Heart left ventricle (tissue), 13 donors: ENCODE measurements around the gene CKLF.

Experiments used
- POLR2A ChIP-seq, 2 donors: fragments of 450-650 bp; IDR thresholded peaks; one replicate each; pipeline ENCODE4 v1.6.1; 2017; ENCODE audit warnings: antibody characterized with exemption in 2 of 2, mild to moderate bottlenecking in 2 of 2, moderate library complexity in 2 of 2
- TF ChIP-seq, protein P1 (sequence below), 12 donors: fragments of 200-600 bp; sonication (generic) in 4 of 12; IDR thresholded peaks; one replicate each; pipeline versions ENCODE4 v1.5.0 to v1.8.0; 2018 to 2022; ENCODE audit warnings: antibody characterized with exemption in 12 of 12, mild to moderate bottlenecking in 5 of 12
- donor health status: ischemic (EF 13 %, LVEDD 7.1; RV severe dilation, severe dysfunction).
- donor health status: DM: no; HTN: yes; CAD: no.
- donor health status: DM: no; HTN: no; CAD: no.
- donor health status: ischemic (EF 25% LVEDD 6.9; RV normal size, moderate dysfunction).
- donor health status: ischemic (EF 25% LVEDD 5.7; RV mildly dilated, moderate dysfunction).
- donor health status: ischemic (EF 35%, LVEDD 5.7; RV mildly dilated, moderate dysfunction).
- donor health status: nonischemic (EF 11% LVEDD 7.7; RV severe dilation, severe dysfunction).
- donor health status: DM: yes; HTN: yes; CAD: no.
- donor health status: PGD.
- donor health status: ischemic (EF 29% LVEDD 5.4; RV normal size, mild dysfunction).
- donor health status: nonischemic (EF 23%, LVEDD 6.1; RV moderate dilation, normal function).

DNA sequence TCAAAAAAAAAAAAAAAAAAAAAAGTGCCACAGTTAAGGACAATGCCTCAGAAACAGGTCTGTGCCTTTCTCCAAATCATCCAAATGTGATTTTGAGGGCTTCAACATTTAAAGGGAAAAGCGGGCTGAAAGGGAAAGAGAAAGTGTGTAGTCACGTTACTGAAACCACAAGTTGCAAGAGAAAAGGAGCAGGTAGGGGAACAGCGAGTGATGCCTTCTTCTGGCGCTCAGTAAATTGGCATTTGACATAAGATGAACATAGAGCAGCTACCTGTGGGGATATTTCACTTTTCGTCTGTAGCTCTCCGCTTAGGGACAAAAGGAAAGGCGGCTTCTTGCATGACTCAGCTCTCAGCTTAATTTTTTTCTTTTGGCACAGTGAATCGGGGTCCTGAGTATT lies 37.9 kb downstream of the CKLF start:
- TF ChIP-seq, protein P1, sequence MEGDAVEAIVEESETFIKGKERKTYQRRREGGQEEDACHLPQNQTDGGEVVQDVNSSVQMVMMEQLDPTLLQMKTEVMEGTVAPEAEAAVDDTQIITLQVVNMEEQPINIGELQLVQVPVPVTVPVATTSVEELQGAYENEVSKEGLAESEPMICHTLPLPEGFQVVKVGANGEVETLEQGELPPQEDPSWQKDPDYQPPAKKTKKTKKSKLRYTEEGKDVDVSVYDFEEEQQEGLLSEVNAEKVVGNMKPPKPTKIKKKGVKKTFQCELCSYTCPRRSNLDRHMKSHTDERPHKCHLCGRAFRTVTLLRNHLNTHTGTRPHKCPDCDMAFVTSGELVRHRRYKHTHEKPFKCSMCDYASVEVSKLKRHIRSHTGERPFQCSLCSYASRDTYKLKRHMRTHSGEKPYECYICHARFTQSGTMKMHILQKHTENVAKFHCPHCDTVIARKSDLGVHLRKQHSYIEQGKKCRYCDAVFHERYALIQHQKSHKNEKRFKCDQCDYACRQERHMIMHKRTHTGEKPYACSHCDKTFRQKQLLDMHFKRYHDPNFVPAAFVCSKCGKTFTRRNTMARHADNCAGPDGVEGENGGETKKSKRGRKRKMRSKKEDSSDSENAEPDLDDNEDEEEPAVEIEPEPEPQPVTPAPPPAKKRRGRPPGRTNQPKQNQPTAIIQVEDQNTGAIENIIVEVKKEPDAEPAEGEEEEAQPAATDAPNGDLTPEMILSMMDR (IDR thresholded peaks at IDR 0.05): no peak
- TF ChIP-seq POLR2A (IDR thresholded peaks at IDR 0.05): no peak
